ENCODE results near the gene CCDC85A. TPM values are rescaled to one million over a fixed set of nuclear protein-coding genes. Genes with fewer than 3 reads are reported as not detected.

The CCDC85A gene
- total RNA-seq, 1 donor from 2014 or later = 0.43 TPM

DNA sequence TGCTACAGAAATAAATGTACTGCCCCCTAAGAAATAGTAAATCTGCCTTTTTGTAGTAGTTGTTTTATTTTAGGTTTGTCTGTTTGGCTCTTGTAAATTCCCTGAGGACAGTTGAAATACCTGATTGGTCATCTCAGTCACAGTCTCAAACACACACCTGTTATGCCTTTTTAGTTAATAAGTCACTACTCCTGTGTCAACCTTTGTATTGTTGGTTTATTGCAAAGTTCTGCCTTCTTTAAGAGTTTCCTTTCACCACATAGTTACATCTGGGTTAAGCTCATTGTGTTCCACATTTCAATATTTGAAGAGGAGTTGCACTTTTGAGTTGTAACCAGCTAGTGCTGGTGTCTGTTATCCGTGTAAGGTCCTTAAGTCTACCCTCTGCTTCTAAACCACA lies 198.7 kb downstream of the CCDC85A start:
- no peaks in the 10 kb centered on the region for H3K4me1 ChIP-seq
- no peaks in the 10 kb centered on the region for H3K9me3 Mint-ChIP-seq
- H3K27me3 Mint-ChIP-seq (ENCODE audit: insufficient read depth, low read depth) = no peaks in the 10 kb centered on the region
- H3K4me2 ChIP-seq = no peak overlapping the region
- no peaks in the 10 kb centered on the region for H3K36me3 Mint-ChIP-seq
- DNase-seq (ENCODE audit: low spot score) = no peak
- H3K36me3 ChIP-seq = no peaks in the 10 kb centered on the region
- no peak overlapping the region for H3K27ac Mint-ChIP-seq
- H3K27ac ChIP-seq = no peak overlapping the region
- no peaks in the 10 kb centered on the region for H3K79me2 ChIP-seq (ENCODE audit: low read depth)
- H3K4me3 ChIP-seq = no peak overlapping the region
- H3F3A ChIP-seq (ENCODE audit: low read depth) = no peaks in the 10 kb centered on the region
- H2AFZ ChIP-seq (replicated peaks) = no peak overlapping the region
- no peaks in the 10 kb centered on the region for H3K9me3 ChIP-seq (ENCODE audit: low read depth)
- TF ChIP-seq, protein P1, sequence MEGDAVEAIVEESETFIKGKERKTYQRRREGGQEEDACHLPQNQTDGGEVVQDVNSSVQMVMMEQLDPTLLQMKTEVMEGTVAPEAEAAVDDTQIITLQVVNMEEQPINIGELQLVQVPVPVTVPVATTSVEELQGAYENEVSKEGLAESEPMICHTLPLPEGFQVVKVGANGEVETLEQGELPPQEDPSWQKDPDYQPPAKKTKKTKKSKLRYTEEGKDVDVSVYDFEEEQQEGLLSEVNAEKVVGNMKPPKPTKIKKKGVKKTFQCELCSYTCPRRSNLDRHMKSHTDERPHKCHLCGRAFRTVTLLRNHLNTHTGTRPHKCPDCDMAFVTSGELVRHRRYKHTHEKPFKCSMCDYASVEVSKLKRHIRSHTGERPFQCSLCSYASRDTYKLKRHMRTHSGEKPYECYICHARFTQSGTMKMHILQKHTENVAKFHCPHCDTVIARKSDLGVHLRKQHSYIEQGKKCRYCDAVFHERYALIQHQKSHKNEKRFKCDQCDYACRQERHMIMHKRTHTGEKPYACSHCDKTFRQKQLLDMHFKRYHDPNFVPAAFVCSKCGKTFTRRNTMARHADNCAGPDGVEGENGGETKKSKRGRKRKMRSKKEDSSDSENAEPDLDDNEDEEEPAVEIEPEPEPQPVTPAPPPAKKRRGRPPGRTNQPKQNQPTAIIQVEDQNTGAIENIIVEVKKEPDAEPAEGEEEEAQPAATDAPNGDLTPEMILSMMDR (IDR thresholded peaks at IDR 0.05) = no peak
- no peak for TF ChIP-seq EZH2 (IDR thresholded peaks at IDR 0.05)
- TF ChIP-seq EZH2phosphoT487 (IDR thresholded peaks at IDR 0.05) = no peak
- no peak overlapping the region for H3K9ac ChIP-seq
- no peaks in the 10 kb centered on the region for H4K20me1 ChIP-seq (ENCODE audit: low read depth)
- H3K27me3 ChIP-seq = no peaks in the 10 kb centered on the region
- no peaks in the 10 kb centered on the region for H3K4me1 Mint-ChIP-seq
- no peak overlapping the region for H3K4me3 Mint-ChIP-seq

DNA sequence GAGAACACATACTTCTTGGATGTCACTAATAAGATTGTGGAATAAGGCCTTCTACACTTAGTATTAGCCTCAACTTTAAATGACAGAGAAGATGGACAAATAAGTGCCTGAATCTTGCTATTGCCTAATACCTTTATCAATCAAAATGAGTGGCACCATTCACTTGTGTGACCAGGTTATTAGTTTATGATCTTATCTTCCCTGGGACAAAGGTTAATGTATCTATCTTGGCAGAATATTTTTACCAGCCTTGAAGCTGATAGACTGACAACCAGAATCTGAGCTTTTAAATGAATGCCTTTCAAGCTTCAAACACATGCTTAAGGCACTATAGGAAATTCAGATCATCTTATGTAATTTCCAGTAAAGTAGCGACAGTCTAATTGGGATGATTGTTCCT lies 202.9 kb downstream of the CCDC85A start:
- H3K9me3 Mint-ChIP-seq = no peaks in the 10 kb centered on the region
- Histone ChIP-seq H3K4me1 (no peaks in the 10 kb centered on the region), H3K27ac (no peak overlapping the region), H3K79me2 (ENCODE audit: low read depth) (no peaks in the 10 kb centered on the region), H3K9me3 (ENCODE audit: low read depth) (no peaks in the 10 kb centered on the region), H4K20me1 (ENCODE audit: low read depth) (no peaks in the 10 kb centered on the region), H3K9ac (no peak overlapping the region), H3K4me2 (no peak overlapping the region), H3K27me3 (no peaks in the 10 kb centered on the region), H3K4me3 (no peak overlapping the region), H2AFZ (replicated peaks) (no peak overlapping the region), H3F3A (ENCODE audit: low read depth) (no peaks in the 10 kb centered on the region), H3K36me3 (no peaks in the 10 kb centered on the region)
- no peak overlapping the region for H3K4me3 Mint-ChIP-seq
- H3K36me3 Mint-ChIP-seq = no peaks in the 10 kb centered on the region
- no peak for DNase-seq (ENCODE audit: low spot score)
- no peaks in the 10 kb centered on the region for H3K27me3 Mint-ChIP-seq (ENCODE audit: insufficient read depth, low read depth)
- TF ChIP-seq EZH2phosphoT487 (IDR thresholded peaks at IDR 0.05) = no peak
- no peak for TF ChIP-seq EZH2 (IDR thresholded peaks at IDR 0.05)
- TF ChIP-seq, protein P1 (IDR thresholded peaks at IDR 0.05) = no peak
- H3K27ac Mint-ChIP-seq = no peak overlapping the region
- no peaks in the 10 kb centered on the region for H3K4me1 Mint-ChIP-seq

DNA sequence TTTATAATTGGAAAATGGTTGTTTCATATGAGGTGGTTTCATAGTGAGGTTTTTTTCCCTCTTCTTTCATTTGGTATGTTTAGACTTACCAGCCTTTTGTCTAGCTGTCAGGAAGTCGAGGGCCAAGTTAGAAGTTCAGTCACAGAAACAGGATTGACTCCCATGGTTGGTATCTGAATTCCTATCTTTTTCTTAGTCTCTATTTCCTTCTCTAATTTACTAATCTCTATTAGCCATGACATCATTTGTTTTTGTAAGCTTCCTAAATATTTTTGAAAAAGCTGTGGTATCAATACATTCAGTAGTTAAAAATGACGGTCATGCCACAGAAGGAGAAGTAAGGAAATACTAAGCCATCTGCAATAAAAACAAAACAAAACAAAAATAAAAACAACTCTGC lies 206.9 kb downstream of the CCDC85A start:
- no peak for DNase-seq (ENCODE audit: low spot score)
- Histone ChIP-seq H4K20me1 (ENCODE audit: low read depth) (no peaks in the 10 kb centered on the region), H2AFZ (replicated peaks) (no peak overlapping the region), H3K4me3 (no peak overlapping the region), H3F3A (ENCODE audit: low read depth) (no peaks in the 10 kb centered on the region), H3K9ac (no peak overlapping the region), H3K36me3 (no peaks in the 10 kb centered on the region), H3K27ac (no peak overlapping the region), H3K27me3 (no peaks in the 10 kb centered on the region), H3K4me1 (no peaks in the 10 kb centered on the region), H3K4me2 (no peak overlapping the region), H3K79me2 (ENCODE audit: low read depth) (no peaks in the 10 kb centered on the region), H3K9me3 (ENCODE audit: low read depth) (no peaks in the 10 kb centered on the region)
- TF ChIP-seq EZH2phosphoT487 (IDR thresholded peaks at IDR 0.05) (no peak), EZH2 (IDR thresholded peaks at IDR 0.05) (no peak)
- TF ChIP-seq, protein P1 (IDR thresholded peaks at IDR 0.05) = no peak
- Mint-ChIP-seq H3K27me3 (ENCODE audit: insufficient read depth, low read depth) (no peaks in the 10 kb centered on the region), H3K4me3 (no peak overlapping the region), H3K27ac (no peak overlapping the region), H3K9me3 (no peaks in the 10 kb centered on the region), H3K4me1 (no peaks in the 10 kb centered on the region), H3K36me3 (no peaks in the 10 kb centered on the region)

Data from neural progenitor cell (in vitro differentiated cells).